GM21390 (cell line): ENCODE data around the gene PACC1.

Experiments used
- ATAC-seq: cut with Tn5 transposase; IDR thresholded peaks from one replicate; pipeline ENCODE4 v1.9.1; 2021; ENCODE audit not compliant: unreplicated experiment

Gene PACC1

GRCh38 chr1:212438831-212439237 lies 24.1 kb upstream of the PACC1 start:
- ATAC-seq: no peak

GRCh38 chr1:212437179-212437798 lies 22.6 kb upstream of the PACC1 start:
- ATAC-seq: no peak

GRCh38 chr1:212434992-212435391 lies 20.3 kb upstream of the PACC1 start:
- no peak for ATAC-seq

- no peak for ATAC-seq
These were observed 19.1 kb upstream of the PACC1 start for GRCh38 chr1:212433577-212434462.

GRCh38 chr1:212432661-212433576 lies 18.2 kb upstream of the PACC1 start, which contains the start of gene NENF:
Gene NENF (plus strand): TSS chr1:212432920. CDS start chr1:212432944, 24 bp downstream.
- ATAC-seq: peak; percentile 99

GRCh38 chr1:212432272-212432660 lies 17.6 kb upstream of the PACC1 start:
- ATAC-seq: no peak

- ATAC-seq: no peak
These were observed 17.0 kb upstream of the PACC1 start for GRCh38 chr1:212431644-212432043.

GRCh38 chr1:212430955-212431394 lies 16.3 kb upstream of the PACC1 start:
- no peak for ATAC-seq

- no peak for ATAC-seq
These were observed 15.7 kb upstream of the PACC1 start for GRCh38 chr1:212430416-212430815.

GRCh38 chr1:212428496-212428895 lies 13.8 kb upstream of the PACC1 start:
- ATAC-seq: no peak

GRCh38 chr1:212423879-212424278 lies 9.2 kb upstream of the PACC1 start:
- no peak for ATAC-seq

GRCh38 chr1:212421165-212421564 lies 6.5 kb upstream of the PACC1 start:
- ATAC-seq: no peak

GRCh38 chr1:212415107-212415841 lies 588 bp upstream of the PACC1 start:
- ATAC-seq: no peak

- ATAC-seq: peak; percentile 14
These were observed 771 bp downstream of the PACC1 start for GRCh38 chr1:212413902-212414327.

- ATAC-seq: no peak
These were observed 2.3 kb downstream of the PACC1 start for GRCh38 chr1:212412374-212412773.

- no peak for ATAC-seq
These were observed 4.4 kb downstream of the PACC1 start for GRCh38 chr1:212410231-212410820.

GRCh38 chr1:212402666-212403321 lies 11.9 kb downstream of the PACC1 start:
- no peak for ATAC-seq

GRCh38 chr1:212401838-212402582 lies 12.7 kb downstream of the PACC1 start:
- no peak for ATAC-seq

GRCh38 chr1:212401042-212401441 lies 13.6 kb downstream of the PACC1 start:
- no peak for ATAC-seq
